GM06990 (cell line): ENCODE measurements around the gene PDK2.

ENCODE experiments used
- DNase-seq: peaks from one replicate; pipeline ENCODE4 v3.0.0-alpha.2; 2011; ENCODE audit not compliant: insufficient read length; ENCODE audit errors: extremely low read depth
- H3K27me3 ChIP-seq: replicated peaks from 2 replicates; pipeline ENCODE4 v1.6.0; 2011; ENCODE audit warnings: low read length; ENCODE audit not compliant: control insufficient read depth, insufficient read depth
- H3K36me3 ChIP-seq: 2 replicates; pipeline ENCODE4 v1.5.1; 2011; ENCODE audit warnings: low read length; ENCODE audit not compliant: control insufficient read depth, insufficient read depth
- H3K4me3 ChIP-seq: replicated peaks from 2 replicates; pipeline ENCODE4 v1.5.1; 2011; ENCODE audit warnings: low read depth, mild to moderate bottlenecking, control low read depth, low read length
- CTCF ChIP-seq: IDR thresholded peaks from 2 replicates; pipeline ENCODE4 v1.5.1; 2011; ENCODE audit warnings: low read length, control low read depth, mild to moderate bottlenecking, inconsistent platforms; ENCODE audit not compliant: insufficient read depth, poor library complexity, severe bottlenecking

The PDK2 gene

GRCh38 chr17:50103252-50103651 lies 8.1 kb downstream of the PDK2 start:
- TF ChIP-seq CTCF: no peak
- no peak for DNase-seq

GRCh38 chr17:50103941-50104340 lies 8.8 kb downstream of the PDK2 start:
- no peak for TF ChIP-seq CTCF
- no peaks in the 10 kb centered on the region; the same call in none of the 2 replicates for H3K36me3 ChIP-seq
- DNase-seq: no peak
- H3K27me3 ChIP-seq: no peaks in the 10 kb centered on the region
- H3K4me3 ChIP-seq: no peak overlapping the region

More at GRCh38 chr17:50103252-50103651, 8.1 kb downstream of the PDK2 start:
- no peak overlapping the region for H3K4me3 ChIP-seq
- no peaks in the 10 kb centered on the region; the same call in none of the 2 replicates for H3K36me3 ChIP-seq
- no peaks in the 10 kb centered on the region for H3K27me3 ChIP-seq

GRCh38 chr17:50105811-50106210 lies 10.7 kb downstream of the PDK2 start:
- Histone ChIP-seq H3K4me3 (no peak overlapping the region), H3K36me3 (no peaks in the 10 kb centered on the region; the same call in none of the 2 replicates), H3K27me3 (no peaks in the 10 kb centered on the region)
- no peak for DNase-seq
- no peak for TF ChIP-seq CTCF

- Histone ChIP-seq H3K27me3 (no peaks in the 10 kb centered on the region), H3K36me3 (no peaks in the 10 kb centered on the region; the same call in none of the 2 replicates), H3K4me3 (no peak overlapping the region)
- DNase-seq: no peak
- TF ChIP-seq CTCF: no peak
Measured at GRCh38 chr17:50106393-50107131, 11.4 kb downstream of the PDK2 start.

- Histone ChIP-seq H3K4me3 (no peak overlapping the region), H3K36me3 (no peaks in the 10 kb centered on the region; the same call in none of the 2 replicates), H3K27me3 (no peaks in the 10 kb centered on the region)
- DNase-seq: no peak
- no peak for TF ChIP-seq CTCF
Measured at GRCh38 chr17:50107790-50108414, 12.8 kb downstream of the PDK2 start.
